ENCODE results near the gene ZC3H12C.

DNA sequence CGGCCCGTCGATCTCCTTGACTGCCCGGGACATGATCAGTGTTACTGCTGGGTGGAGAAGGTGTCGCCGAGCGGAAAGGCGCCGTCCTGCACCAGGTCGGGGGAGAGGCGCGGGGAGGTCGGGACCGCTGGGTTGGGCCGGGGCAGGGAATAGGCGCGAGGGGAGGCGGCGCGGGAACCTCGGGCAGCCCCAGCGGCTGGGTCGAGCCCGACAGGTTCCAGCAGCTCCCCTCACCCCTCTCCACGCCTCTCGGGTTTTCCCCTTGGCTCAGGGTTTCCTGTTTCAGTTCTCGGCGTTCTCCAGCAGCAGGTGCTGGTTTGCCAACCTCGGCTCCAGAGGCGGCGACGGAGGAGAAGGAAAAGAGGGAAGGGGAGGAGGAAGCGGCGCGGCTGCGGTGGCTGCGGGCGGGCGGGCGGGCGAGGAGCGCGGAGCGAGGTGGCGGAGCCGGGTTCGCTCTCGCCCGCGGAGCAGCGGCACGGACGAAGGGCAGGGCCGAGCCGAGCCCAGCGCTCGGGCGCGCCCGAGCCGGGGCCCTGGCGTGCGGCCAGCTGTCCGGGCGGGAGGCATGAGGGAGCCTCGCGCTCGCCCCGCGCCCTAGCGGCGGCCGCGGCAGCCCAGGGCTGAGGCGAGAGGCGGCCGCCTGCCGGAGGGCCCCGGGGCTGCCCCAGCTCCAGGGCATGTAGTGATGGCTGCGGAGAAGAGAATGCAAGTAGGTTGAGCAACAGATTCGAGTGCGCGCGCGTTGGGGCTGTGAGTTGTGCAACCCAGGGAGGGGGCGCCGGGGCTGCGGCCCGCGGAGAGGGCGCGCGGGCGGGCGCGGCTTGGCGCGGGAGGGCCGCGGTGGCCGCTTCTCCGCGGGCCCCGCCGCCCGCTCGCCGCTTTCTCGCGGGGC is at the start of gene ZC3H12C:
- TF ChIP-seq ZNF274 (IDR thresholded peaks at IDR 0.05; ENCODE audit: low read depth, low read length) (no peak), YY1 (IDR thresholded peaks at IDR 0.05; ENCODE audit: insufficient read depth, insufficient read length) (no peak), SUZ12 (IDR thresholded peaks at IDR 0.05; ENCODE audit: extremely low read depth, insufficient read depth, insufficient read length) (no peak)

Data from NT2/D1 (cell line).